HG03442 (cell line): ENCODE data around the gene PLA2G4B.

ENCODE experiments used
- ATAC-seq: cut with Tn5 transposase; IDR thresholded peaks from one replicate; pipeline ENCODE4 v1.9.1; 2021; ENCODE audit warnings: mild to moderate bottlenecking, moderate library complexity; ENCODE audit not compliant: unreplicated experiment

The PLA2G4B gene

DNA sequence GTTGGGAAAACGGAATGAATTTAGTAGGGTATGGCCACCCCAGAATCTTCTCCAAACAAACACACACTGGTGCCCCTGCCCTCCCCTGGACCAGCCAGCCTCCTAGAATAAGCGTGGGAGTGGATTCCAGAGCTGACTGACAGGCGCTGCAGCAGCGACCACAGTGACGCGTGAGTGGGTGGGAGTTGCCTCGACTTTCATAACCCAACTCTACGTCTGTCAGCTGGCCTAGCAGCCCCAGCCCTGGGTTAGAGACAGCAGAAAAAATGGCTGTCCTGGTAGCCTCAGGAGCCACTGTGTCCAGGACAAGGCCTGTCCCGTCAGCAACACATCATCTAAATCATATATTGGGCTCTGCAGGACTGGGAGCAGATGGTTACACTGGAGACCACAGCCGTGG lies 10.0 kb downstream of the PLA2G4B start:
- no peak for ATAC-seq

DNA sequence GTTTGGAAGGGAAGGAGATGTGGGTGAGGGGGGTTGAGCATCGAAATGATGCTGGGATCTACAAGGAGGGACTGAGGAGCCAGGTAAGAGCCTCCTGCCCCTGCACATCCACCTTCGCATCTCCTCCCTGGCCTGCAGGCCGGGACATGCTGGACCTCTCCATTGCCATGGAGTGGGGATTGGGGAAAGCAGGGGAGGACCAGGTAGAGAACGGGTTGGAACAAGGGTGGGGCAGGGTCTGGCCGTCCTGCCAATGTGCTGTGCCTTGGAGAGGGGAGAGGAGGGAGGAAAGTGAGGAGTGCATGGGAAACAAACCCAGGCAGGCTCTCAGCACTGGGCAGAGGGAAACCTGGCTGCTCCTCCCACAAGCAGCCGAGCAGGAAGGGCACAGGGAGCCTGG lies 10.6 kb downstream of the PLA2G4B start:
- ATAC-seq = no peak

DNA sequence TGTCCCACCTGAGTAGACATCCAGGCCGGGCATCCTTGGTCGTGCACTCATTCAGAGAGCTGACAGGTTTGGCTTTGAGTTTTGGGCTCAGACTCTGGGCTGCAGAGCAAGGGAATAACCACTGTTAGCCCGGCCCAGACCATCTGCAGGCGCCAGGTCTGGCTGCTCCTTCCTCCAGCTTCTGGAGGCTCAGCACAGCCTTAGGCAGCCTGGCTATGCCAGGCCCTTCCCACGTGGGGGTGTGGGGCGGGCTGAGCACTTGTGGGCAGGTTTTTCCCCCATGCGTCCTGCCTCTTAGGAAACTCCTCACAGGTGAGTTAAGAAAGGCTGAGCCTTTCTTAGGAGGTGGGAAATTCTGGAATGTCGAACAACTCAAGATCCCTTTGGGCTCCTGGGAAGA lies 11.2 kb downstream of the PLA2G4B start:
- ATAC-seq = no peak

DNA sequence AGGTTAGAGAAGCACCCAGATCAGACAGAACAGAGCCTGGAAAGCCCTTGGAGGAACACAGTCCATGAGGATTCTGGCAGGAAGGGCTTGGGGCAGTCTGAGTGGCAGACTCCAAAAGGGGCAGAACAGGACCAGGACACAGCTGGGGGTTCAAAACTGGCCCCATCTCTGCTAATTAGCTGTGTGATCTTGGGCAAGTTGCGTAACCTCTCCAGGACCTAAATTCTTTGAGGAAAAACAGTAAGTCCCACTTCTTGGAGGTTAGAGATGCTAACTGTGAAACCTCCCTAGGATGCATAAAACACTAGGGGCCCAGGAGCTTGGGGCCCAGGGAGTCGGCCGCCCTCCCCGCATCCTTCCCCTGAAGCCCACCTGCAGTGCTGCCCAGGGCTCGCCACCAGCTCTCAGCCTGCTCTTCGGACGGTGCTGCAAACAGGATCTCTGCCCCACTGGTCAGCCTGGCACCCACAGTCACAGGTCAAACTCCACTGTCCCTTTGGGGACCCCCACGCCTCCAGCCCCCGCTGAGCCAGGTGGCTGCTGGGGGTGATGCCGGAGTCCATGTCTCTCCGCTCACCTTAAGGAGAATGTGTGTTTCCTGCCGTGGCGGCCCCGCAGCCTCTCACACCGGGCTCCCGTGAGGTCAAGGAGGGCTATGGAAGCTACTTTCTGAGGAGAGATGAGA lies 12.0 kb downstream of the PLA2G4B start:
- ATAC-seq = no peak

DNA sequence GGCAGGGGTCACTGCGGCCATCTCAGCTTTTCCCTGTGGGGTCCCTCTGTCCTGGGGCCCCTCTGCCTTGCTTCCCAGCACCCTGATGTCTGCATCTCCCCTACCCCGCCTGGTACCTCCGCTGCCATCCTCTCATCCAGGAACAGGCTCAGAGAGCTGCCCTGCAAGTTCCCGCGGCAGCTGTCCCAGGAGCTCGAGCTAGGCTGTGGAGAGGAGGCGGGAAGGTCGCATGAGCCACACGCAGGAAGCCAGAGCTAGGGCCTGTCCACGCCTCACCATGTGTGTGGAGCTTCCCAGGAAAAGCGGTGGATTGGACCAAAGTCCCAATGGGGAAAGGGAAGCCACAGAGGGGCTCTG lies 12.5 kb downstream of the PLA2G4B start:
- no peak for ATAC-seq

DNA sequence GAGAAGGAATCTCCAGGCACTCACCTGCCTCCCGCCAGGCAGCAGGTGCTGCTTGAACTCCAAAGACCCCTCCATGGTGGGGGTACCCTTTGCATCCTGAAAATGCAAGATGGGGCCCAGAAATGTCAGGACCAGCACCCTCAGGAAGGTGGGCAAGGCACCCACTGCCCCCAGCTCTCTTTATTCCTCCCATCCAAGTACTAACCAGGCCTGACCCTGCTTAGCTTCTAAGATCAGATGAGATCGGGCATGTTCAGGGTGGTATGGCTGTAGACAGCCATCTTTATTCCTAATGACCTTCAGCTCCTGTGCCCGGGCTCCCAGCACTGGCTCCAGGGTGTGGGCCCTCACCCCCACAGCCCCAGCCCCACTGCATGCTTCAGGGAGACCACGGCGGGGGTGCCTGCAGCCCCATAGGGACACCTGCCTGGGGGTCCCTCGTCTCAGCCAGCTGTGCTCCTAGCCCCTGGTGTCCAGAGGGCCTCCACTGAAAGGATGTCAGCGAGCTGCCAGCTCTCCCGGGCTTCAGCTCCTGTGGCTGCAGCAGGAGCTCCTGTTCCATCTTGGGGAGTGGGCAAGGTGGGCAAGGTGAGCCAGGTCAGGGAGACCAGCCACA lies 13.2 kb downstream of the PLA2G4B start:
- no peak for ATAC-seq

DNA sequence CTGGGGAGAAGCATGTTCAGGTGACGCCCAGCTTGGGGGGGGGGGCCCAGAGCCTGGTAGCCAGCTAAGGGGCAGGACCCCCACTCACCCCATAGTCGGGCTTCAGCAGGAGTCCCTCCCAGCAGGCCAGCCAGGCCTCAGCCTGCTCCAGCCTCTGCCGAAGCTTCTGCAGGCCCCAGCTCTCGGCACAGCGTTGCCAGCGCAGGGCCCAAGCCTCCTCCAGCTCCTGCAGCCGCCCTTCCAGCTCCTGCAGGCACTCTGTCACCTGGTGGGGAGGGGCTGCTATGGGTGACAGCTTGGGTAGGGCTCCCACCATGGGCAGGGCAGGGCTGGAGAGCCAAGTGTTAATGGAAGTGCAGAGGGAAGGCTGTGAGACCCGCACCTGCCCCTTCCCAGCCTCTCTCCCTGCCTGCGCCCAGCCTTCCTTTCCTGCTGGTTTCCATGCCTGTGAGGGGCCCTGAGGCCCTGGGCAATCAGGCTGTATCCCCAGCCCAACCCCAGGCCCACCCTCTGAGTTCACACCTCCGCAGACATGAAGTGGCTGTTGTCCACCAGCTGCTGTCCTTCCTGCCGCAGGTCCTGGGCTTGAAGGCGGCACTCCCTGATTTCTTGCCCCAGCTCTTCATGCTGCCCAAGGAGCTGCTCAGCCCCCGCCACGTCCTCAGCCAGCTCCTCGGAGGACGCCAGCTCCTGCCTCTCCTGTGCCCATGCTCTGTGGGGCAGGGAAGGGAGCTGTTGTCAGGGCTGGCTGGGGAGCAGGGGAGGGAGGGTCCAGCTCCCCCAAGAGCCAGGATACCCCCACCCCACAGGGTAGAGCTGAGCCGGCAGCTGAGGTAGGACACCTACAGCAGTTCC lies 14.3 kb downstream of the PLA2G4B start:
- ATAC-seq = no peak

DNA sequence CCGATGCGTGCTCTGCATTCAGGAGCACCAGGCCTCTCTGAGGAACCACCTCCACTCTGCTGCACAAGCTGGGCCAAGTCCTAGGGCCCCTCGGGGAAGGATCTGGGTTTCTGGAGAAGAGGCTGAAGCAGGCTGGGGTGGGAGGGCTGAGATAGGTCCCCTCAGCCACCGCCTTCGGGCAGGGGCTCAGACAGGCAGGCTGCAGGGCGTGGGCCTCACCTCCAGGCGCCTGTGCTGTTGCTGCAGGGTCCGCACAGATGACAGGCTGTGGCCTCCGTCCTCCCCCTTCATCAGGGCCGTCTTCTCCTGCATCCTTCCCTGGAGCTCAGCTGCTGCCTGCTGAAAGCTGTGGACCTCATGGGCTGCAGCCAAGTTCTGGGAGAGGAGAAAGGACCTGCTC lies 15.2 kb downstream of the PLA2G4B start:
- no peak for ATAC-seq

DNA sequence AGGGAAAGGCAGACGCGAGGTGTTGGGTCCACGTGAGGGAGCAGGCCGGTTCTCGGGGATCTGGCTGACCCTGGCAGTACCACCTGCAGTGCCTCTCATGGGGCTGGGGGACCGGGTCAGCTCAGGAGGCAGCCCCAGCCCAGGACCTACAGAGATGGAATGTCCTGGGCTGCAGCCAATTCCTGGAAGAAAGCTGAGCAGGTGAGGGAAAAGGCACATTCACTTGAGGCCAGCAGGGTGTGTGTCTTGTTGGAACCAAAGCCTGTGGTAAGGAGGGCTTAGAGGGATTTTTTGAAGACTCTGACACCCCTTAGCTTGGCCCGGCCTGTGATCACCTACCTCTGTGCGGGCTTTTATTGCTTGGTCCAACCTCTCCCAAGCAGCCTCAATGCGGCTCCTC lies 15.8 kb downstream of the PLA2G4B start:
- no peak for ATAC-seq

DNA sequence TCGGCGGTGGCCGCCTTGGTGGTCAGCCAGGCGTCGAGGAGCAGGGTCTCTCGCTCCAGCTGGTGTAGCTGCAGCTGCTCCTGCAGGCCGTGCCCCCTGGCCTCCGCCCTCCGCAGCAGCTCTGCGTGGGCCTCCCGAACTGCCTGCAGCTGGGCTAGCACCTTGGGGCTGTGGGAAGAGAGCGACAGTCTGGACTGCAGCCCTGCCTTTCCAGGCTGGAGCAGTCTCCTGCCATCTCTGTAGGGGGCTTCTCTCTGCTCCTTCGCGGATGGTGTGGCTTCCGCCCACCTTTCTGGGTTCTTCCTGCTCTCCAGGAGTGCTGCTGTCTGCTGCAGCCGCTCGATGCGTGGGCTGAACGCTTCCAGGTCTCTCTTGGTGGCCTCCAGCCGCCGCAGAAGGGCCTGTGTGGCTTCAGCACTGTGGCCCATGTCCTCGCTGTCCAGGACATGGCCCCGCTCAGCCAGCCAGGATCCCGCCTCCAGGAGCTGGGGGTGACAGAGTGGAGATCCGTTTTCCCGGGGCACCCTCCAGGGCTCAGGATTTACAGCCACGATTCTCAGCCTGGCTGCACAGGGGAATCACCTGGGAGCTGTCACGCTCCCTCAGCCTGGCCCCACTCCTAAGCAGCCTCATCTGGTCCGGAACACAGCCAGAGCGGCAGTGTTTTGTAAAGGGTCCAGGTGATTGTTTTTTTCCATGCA lies 16.8 kb downstream of the PLA2G4B start:
- no peak for ATAC-seq

DNA sequence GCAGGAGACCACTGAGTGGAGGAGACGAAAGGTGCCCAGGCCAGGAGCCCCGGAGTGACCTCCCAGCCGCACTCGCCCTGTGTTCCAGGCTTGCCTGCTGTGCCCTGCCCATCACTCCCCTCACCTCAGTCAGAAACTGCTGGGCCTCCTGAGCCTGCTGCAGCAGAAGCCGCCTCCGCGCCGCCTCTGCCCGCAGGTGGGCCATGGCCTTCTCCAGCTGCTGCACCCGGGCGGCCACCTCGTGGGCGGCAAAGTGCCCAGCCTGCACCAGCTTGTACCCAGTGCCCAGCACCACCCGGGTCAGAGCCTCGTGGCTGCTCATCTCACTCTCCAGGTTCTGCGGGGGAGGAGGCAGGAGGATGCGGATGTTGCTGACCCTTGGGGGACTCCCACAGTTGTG lies 17.6 kb downstream of the PLA2G4B start:
- ATAC-seq = no peak

DNA sequence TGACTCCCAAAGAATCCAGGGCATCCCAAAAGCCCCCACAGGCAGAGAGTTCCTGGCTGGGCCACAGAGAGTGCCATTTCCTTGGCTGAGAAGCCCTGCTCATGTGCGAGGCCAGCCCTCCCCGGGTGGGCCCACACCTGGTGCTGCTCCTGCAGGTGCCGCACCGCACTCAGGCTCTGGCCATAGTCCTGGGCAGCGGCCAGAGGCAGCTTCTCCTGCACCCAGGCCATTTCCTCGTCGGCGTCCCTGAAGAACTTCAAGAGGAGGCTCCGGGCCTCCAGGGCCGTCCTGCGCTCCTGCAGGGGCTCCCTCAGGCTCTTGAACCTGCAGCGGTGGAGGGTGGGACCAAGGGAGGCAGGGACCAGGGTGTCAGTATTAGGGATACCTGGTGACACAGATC lies 18.1 kb downstream of the PLA2G4B start:
- no peak for ATAC-seq

DNA sequence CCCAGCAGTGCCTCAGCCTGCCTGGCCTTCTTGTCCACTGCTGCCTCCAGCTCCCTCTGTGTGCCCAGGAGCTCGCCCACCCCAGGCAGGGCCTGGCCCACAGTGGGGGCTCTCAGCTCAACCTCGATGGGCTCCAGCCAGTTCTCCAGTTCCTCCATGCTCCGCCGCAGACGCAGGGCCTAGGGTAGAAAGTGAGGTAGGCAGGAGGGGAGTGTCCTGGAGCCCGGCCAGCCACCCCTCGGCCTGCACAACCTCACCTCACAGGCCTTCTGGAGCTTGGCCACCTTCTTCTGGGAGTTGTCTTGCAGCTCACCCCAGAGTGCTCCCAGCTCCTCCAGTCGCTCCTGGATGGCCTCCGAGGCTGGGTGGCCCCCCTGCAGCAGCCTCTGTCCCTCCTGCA lies 18.7 kb downstream of the PLA2G4B start:
- ATAC-seq = no peak

DNA sequence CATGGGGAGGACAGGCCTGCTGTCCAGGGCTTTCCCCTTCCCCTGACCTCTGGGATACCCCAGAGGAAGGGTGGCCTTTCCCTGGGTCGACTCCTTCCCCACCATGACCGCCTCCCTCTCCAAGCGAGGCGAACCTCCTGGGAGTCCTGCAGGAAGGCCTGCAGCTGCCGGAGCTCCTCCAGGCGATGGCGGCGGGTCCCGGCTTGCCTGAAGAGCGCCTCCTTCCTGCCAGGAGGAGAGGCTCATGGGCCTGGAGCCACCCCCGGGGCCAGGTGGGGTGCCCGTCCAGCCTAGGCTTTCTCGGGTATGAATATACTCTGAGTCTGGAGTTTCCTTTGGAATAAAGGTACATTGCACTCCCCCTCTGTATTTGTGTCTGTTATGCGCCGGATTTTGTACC lies 20.1 kb downstream of the PLA2G4B start:
- no peak for ATAC-seq

DNA sequence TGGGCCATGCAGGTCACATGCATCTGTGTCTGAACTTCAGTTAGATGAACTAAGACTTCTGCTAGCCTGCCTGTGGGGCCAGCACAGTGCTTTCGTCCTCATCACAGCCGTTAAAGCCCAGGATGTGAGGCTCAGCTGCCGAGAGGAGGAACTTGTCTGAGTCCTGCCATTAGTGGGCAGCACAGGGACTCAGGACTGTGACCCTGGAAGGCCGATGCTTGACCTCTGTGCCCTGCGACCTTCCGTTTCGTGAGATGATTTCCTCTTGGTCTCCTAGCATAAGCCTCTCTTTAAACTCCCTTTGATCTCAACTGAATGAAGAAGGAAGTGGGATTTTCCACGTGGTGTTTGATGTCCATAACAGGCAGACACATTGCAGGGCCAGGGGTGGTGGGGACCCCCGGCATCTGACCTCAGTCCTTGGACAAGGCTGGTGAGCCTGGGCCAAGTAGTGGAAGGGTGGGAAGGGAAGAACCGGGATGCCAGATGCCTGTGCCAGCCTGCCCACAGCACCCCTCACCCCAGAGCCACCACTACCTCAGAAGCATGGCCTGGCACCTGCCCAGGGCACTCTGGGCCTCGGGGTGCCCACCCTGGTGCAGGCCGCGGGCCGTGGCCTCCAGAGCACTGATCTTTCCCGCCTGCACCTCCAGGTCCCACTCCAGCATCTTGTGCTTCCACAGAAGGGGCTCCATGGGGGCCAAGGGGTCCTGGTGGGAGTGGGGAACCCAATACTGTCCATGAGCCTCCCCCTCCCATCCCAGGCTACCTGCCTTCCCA lies 21.6 kb downstream of the PLA2G4B start:
- ATAC-seq = no peak

DNA sequence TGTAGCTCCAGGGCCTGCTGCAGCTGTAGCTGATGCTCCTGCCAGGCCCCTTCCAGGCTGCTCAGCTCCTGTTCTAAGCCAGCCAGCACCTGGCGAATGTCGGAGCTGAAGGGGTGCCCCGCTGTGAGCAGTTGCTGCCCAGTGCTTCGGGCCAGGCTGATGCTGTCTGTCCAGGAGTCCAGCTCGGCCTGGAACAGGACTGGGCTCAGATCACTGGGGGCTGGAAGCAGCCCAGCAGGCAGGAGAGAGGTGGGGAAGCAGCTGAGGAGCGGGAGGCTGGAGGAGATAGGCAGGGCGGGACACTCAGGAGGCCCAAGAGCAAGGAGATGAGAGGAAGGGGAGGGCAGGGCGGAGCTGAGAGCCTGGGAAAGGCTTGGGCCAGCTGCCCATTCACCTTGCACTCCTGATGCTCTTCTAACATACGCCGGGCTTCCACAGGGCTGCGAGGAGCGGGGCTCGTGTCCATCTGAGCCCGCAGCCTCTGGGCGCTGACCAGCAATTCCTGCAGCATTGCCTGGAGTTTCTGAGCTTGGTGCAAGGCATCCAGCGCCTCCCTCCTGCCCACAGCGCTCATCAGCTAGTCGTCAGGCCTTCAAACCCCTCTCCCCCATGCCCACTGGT lies 23.2 kb downstream of the PLA2G4B start:
- ATAC-seq = no peak

DNA sequence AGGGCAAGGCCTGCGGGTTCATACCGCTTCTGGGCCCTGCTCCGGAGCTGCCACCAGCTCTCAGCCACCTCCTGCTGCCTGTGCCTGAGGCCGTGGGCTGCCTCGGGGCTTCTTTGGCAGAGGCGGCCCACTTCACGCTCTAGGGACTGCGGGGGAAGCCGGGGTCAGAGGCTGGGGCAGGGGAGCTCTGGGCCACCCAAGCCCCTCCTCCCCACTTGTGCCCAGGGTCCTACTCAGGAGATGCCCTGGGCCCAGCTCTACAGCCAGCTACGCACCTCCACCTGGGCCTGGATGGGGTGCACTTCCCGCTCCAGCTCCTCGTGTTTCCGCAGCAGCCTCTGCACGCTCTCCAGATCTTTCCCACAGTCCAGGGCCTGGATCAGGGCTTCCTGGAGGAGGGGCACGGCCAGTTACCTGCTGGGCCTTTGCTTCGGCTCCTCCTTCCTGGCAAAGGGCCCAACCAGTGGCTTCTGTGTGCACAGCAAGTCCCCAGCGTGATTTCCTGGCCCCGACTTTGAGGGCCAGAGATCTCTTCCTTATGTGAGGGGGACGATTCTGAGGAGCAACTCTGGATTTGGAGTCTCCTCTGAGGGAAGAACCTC lies 24.0 kb downstream of the PLA2G4B start:
- ATAC-seq = no peak

DNA sequence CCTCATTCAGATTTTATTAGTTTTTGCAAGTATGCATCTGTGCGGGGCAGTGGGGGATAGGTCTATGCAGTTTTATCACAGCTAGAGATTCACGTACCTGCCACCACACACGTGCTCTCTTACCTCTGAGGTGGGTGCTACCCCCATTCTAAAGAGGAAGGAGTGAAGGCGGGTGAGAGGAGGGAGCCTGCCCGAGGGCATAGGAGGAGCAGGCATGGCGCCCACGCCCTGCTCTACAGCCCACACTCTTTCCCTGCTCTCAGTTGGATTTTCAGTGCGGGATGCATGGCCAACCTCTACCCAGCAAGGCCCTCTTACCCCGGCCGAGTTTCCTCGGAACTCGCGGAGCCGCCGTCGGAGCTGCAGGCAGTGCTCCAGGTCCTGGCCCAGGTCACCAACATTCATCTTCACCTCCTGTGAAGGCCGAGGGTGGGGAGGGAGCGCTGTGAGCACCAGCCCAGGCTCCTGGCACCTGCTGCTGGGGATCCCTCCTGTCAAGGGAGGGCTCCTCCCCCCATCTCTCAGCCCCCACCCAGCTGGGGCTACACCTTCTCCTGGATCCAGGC lies 26.9 kb downstream of the PLA2G4B start:
- no peak for ATAC-seq

DNA sequence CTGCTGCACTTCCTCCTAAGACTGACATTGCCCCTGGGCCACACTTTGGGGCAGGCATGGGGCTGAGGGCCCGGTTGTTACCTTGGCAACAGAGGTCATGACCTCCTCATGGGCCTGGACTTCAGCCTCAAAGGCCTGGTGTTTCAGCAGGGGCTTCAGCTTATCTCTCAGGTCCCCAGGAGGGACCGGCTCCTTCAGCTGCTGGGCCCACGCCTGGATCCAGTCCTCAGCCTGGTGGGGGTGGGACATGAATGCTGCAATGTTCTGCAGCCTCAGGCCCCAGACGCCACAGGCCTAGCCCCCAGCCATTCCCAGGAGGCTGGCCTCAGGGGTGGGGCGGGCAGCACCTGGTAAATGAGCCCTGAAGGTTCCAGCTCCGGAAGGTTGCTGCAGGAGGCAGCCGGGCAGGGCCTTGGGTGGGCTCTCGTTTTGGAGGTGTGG lies 27.6 kb downstream of the PLA2G4B start:
- ATAC-seq = no peak
